Skeletal muscle tissue (tissue), 4 donors: Measurements from ENCODE around the gene NFIB. TPM values are rescaled to one million over a fixed set of nuclear protein-coding genes. Genes with fewer than 3 reads are reported as not detected.
A peak's percentile ranks its signal among the peaks of the same experiment; 100 is the strongest.

ENCODE experiments used
- H3K27ac ChIP-seq: one replicate; pipeline ENCODE4 v1.7.0; 2013; ENCODE audit warnings: mild to moderate bottlenecking, low read depth, low read length, inconsistent platforms
- H3K27me3 ChIP-seq, 3 donors: one replicate each; pipeline ENCODE4 v1.7.0; 2013; ENCODE audit warnings: low read length in 3 of 3; ENCODE audit not compliant: control insufficient read depth in 3 of 3, insufficient read depth in 3 of 3
- H3K36me3 ChIP-seq, 3 donors: one replicate each; pipeline ENCODE4 v1.7.0; 2013; ENCODE audit warnings: low read length in 3 of 3; ENCODE audit not compliant: control insufficient read depth in 3 of 3, insufficient read depth in 3 of 3
- H3K4me1 ChIP-seq, 3 donors: one replicate each; pipeline ENCODE4 v1.7.0; 2013; ENCODE audit warnings: low read length in 3 of 3, mild to moderate bottlenecking in 3 of 3; ENCODE audit not compliant: control insufficient read depth in 3 of 3, insufficient read depth in 3 of 3
- H3K4me3 ChIP-seq, 3 donors: one replicate each; pipeline ENCODE4 v1.7.0; 2013; ENCODE audit warnings: low read length in 3 of 3
- H3K9ac ChIP-seq, 3 donors: one replicate each; pipeline ENCODE4 v1.7.0; 2013; ENCODE audit warnings: low read length in 3 of 3, mild to moderate bottlenecking in 3 of 3, moderate library complexity in 2 of 3, low read depth in 1 of 3
- H3K9me3 ChIP-seq, 3 donors: one replicate each; pipeline ENCODE4 v1.7.0; 2013; ENCODE audit warnings: low read length in 3 of 3; ENCODE audit not compliant: control insufficient read depth in 3 of 3
- total RNA-seq: library from RNA; depleted of rRNA; stranded (reverse); fragments of >200 nt; gene quantifications from one replicate; pipeline ENCODE4 v1.2.3, GENCODE V29; 2014
- donor health status: Osteomylitis.

The NFIB gene
- total RNA-seq, 1 donor from 2014 or later = 95.0 TPM

- Histone ChIP-seq H3K9me3 (no peaks in the 10 kb centered on the region), H3K4me3 (no peak overlapping the region), H3K4me1 (peaks cover 4 to 9% (median 4%) of the 10 kb centered on the region in 3 donors), H3K27ac (peak overlapping the region; percentile 75), H3K9ac (no peak overlapping the region), H3K36me3 (no peaks in the 10 kb centered on the region), H3K27me3 (no peaks in the 10 kb centered on the region)
These were observed 216.1 kb downstream of the NFIB start for GRCh38 chr9:14097666-14098415.

- Histone ChIP-seq H3K4me1 (peaks cover 4 to 9% (median 4%) of the 10 kb centered on the region in 3 donors), H3K9ac (no peak overlapping the region), H3K4me3 (no peak overlapping the region), H3K9me3 (no peaks in the 10 kb centered on the region), H3K27ac (peak overlapping the region; percentile 75), H3K27me3 (no peaks in the 10 kb centered on the region), H3K36me3 (no peaks in the 10 kb centered on the region)
These were observed 216.7 kb downstream of the NFIB start for GRCh38 chr9:14097215-14097614.

- no peaks in the 10 kb centered on the region for H3K36me3 ChIP-seq
These were observed 217.6 kb downstream of the NFIB start for GRCh38 chr9:14096258-14096922.

GRCh38 chr9:14095277-14095676, 218.7 kb downstream of the NFIB start:
- Histone ChIP-seq H3K4me1 (peaks cover 4 to 9% (median 4%) of the 10 kb centered on the region in 3 donors), H3K36me3 (no peaks in the 10 kb centered on the region), H3K9ac (no peak overlapping the region), H3K27me3 (no peaks in the 10 kb centered on the region), H3K9me3 (no peaks in the 10 kb centered on the region), H3K4me3 (no peak overlapping the region), H3K27ac (no peak overlapping the region)

More at GRCh38 chr9:14096258-14096922, 217.6 kb downstream of the NFIB start:
- no peaks in the 10 kb centered on the region for H3K27me3 ChIP-seq
- no peaks in the 10 kb centered on the region for H3K9me3 ChIP-seq
- H3K9ac ChIP-seq = peak overlapping the region in 1 of 3 donors; percentile 13
- H3K4me3 ChIP-seq = peak overlapping the region in 1 of 3 donors; percentile 44
- peak overlapping the region; percentile 75 for H3K27ac ChIP-seq
- peaks cover 4 to 9% (median 4%) of the 10 kb centered on the region in 3 donors for H3K4me1 ChIP-seq

GRCh38 chr9:14094491-14094890, 219.4 kb downstream of the NFIB start:
- Histone ChIP-seq H3K9me3 (no peaks in the 10 kb centered on the region), H3K27ac (no peak overlapping the region), H3K36me3 (no peaks in the 10 kb centered on the region), H3K9ac (no peak overlapping the region), H3K4me3 (no peak overlapping the region), H3K4me1 (peaks cover 4 to 9% (median 4%) of the 10 kb centered on the region in 3 donors), H3K27me3 (no peaks in the 10 kb centered on the region)

- Histone ChIP-seq H3K9me3 (no peaks in the 10 kb centered on the region), H3K27ac (no peak overlapping the region), H3K36me3 (peaks cover 0 to 2% (median 0%) of the 10 kb centered on the region in 3 donors), H3K27me3 (no peaks in the 10 kb centered on the region), H3K9ac (no peak overlapping the region), H3K4me1 (peaks cover 0 to 8% (median 0%) of the 10 kb centered on the region in 3 donors), H3K4me3 (no peak overlapping the region)
These were observed 221.6 kb downstream of the NFIB start for GRCh38 chr9:14092344-14092743.

- no peaks in the 10 kb centered on the region for H3K4me1 ChIP-seq
- peaks cover 0 to 4% (median 2%) of the 10 kb centered on the region in 3 donors for H3K36me3 ChIP-seq
- no peak overlapping the region for H3K27ac ChIP-seq
- H3K9ac ChIP-seq = no peak overlapping the region
- no peaks in the 10 kb centered on the region for H3K9me3 ChIP-seq
- no peak overlapping the region for H3K4me3 ChIP-seq
- H3K27me3 ChIP-seq = no peaks in the 10 kb centered on the region
These were observed 224.7 kb downstream of the NFIB start for GRCh38 chr9:14089051-14089803.

- Histone ChIP-seq H3K4me3 (no peak overlapping the region), H3K9me3 (no peaks in the 10 kb centered on the region), H3K4me1 (no peaks in the 10 kb centered on the region), H3K36me3 (peaks cover 0 to 4% (median 2%) of the 10 kb centered on the region in 3 donors), H3K9ac (no peak overlapping the region), H3K27me3 (no peaks in the 10 kb centered on the region), H3K27ac (no peak overlapping the region)
These were observed 226.4 kb downstream of the NFIB start for GRCh38 chr9:14087576-14087975.

GRCh38 chr9:14086495-14086894, 227.4 kb downstream of the NFIB start:
- H3K9me3 ChIP-seq = no peaks in the 10 kb centered on the region
- H3K4me3 ChIP-seq = no peak overlapping the region
- no peak overlapping the region for H3K9ac ChIP-seq
- H3K36me3 ChIP-seq = peaks cover 0 to 4% (median 2%) of the 10 kb centered on the region in 3 donors
- no peaks in the 10 kb centered on the region for H3K27me3 ChIP-seq
- H3K27ac ChIP-seq = no peak overlapping the region
- H3K4me1 ChIP-seq = no peaks in the 10 kb centered on the region
